Measurements from ENCODE around the gene SKOR1.

The SKOR1 gene

GRCh38 chr15:67833710-67834511 lies 8.6 kb downstream of the SKOR1 start:
- no peak for DNase-seq

GRCh38 chr15:67834581-67835296 lies 9.4 kb downstream of the SKOR1 start:
- DNase-seq: no peak

- no peak for DNase-seq
These were observed 10.2 kb downstream of the SKOR1 start for GRCh38 chr15:67835297-67836133.

GRCh38 chr15:67836134-67836455 lies 10.8 kb downstream of the SKOR1 start:
- no peak for DNase-seq

- DNase-seq: peak; percentile 11
These were observed 11.2 kb downstream of the SKOR1 start for GRCh38 chr15:67836477-67836876.

- DNase-seq: no peak
These were observed 11.6 kb downstream of the SKOR1 start for GRCh38 chr15:67836955-67837354.

GRCh38 chr15:67838789-67839332 lies 13.6 kb downstream of the SKOR1 start:
- DNase-seq: no peak

- peak; percentile 72 for DNase-seq
These were observed 14.2 kb downstream of the SKOR1 start for GRCh38 chr15:67839499-67839928.

GRCh38 chr15:67839929-67840748 lies 14.8 kb downstream of the SKOR1 start, which contains the start of gene RNU6-1:
Gene RNU6-1 (minus strand): TSS chr15:67840045.
- peak; percentile 89 for DNase-seq

GRCh38 chr15:67840749-67841512 lies 15.6 kb downstream of the SKOR1 start:
- no peak for DNase-seq

GRCh38 chr15:67841513-67841762 lies 16.1 kb downstream of the SKOR1 start:
- DNase-seq: no peak

GRCh38 chr15:67843092-67843501 lies 17.8 kb downstream of the SKOR1 start:
- no peak for DNase-seq

- peak; percentile 90 for DNase-seq
These were observed 18.5 kb downstream of the SKOR1 start for GRCh38 chr15:67843571-67844387.

- no peak for DNase-seq
These were observed 20.7 kb downstream of the SKOR1 start for GRCh38 chr15:67845974-67846373.

- no peak for DNase-seq
These were observed 24.2 kb downstream of the SKOR1 start for GRCh38 chr15:67849538-67849937.

- DNase-seq: no peak
These were observed 25.0 kb downstream of the SKOR1 start for GRCh38 chr15:67850336-67850735.

- no peak for DNase-seq
These were observed 25.8 kb downstream of the SKOR1 start for GRCh38 chr15:67850994-67851571.

GRCh38 chr15:67852418-67852817 lies 27.1 kb downstream of the SKOR1 start:
- DNase-seq: no peak

GRCh38 chr15:67853454-67853853 lies 28.1 kb downstream of the SKOR1 start:
- DNase-seq: no peak

- no peak for DNase-seq
These were observed 29.0 kb downstream of the SKOR1 start for GRCh38 chr15:67854358-67854757.

All from kidney glomerular epithelial cell (primary cell).